Uterus (tissue), 2 donors: ENCODE data around the gene ZNF587B.
"Not testable (repeated sequence)": the region's sequence is repeated elsewhere in the genome, so short reads cannot be mapped to it uniquely, and the experiment has no call there.

Source experiments
- POLR2A ChIP-seq, 2 donors: fragments of 450-650 bp; IDR thresholded peaks; one replicate each; pipeline ENCODE4 v1.6.1; 2016; ENCODE audit warnings: antibody characterized with exemption in 2 of 2, mild to moderate bottlenecking in 1 of 2, moderate library complexity in 1 of 2
- TF ChIP-seq, protein P1 (sequence below), 4 experiments: fragments of 200-600 bp in 2 of 4; fragments of 450-650 bp in 2 of 4; sonication (generic) in 2 of 4; IDR thresholded peaks; one replicate each; pipeline ENCODE4 v1.5.1; 2016 to 2019; ENCODE audit warnings: antibody characterized with exemption in 4 of 4, mild to moderate bottlenecking in 2 of 4, moderate library complexity in 1 of 4

GRCh38 chr19:57847164-57847563, 17.1 kb downstream of the ZNF587B start:
- TF ChIP-seq, protein P1, sequence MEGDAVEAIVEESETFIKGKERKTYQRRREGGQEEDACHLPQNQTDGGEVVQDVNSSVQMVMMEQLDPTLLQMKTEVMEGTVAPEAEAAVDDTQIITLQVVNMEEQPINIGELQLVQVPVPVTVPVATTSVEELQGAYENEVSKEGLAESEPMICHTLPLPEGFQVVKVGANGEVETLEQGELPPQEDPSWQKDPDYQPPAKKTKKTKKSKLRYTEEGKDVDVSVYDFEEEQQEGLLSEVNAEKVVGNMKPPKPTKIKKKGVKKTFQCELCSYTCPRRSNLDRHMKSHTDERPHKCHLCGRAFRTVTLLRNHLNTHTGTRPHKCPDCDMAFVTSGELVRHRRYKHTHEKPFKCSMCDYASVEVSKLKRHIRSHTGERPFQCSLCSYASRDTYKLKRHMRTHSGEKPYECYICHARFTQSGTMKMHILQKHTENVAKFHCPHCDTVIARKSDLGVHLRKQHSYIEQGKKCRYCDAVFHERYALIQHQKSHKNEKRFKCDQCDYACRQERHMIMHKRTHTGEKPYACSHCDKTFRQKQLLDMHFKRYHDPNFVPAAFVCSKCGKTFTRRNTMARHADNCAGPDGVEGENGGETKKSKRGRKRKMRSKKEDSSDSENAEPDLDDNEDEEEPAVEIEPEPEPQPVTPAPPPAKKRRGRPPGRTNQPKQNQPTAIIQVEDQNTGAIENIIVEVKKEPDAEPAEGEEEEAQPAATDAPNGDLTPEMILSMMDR (IDR thresholded peaks at IDR 0.05), result not testable (repeated sequence)
- not testable (repeated sequence) for TF ChIP-seq POLR2A (IDR thresholded peaks at IDR 0.05)
